Activated T-cell treated with anti-CD3 and anti-CD28 coated beads for 4 hours (primary cell): ENCODE data around the gene PLP1.
A peak's percentile ranks its signal among the peaks of the same experiment; 100 is the strongest.

Experiments used
- DNase-seq: peaks from one replicate; pipeline ENCODE4 v3.0.0-alpha.2; 2020

PLP1 gene

DNA sequence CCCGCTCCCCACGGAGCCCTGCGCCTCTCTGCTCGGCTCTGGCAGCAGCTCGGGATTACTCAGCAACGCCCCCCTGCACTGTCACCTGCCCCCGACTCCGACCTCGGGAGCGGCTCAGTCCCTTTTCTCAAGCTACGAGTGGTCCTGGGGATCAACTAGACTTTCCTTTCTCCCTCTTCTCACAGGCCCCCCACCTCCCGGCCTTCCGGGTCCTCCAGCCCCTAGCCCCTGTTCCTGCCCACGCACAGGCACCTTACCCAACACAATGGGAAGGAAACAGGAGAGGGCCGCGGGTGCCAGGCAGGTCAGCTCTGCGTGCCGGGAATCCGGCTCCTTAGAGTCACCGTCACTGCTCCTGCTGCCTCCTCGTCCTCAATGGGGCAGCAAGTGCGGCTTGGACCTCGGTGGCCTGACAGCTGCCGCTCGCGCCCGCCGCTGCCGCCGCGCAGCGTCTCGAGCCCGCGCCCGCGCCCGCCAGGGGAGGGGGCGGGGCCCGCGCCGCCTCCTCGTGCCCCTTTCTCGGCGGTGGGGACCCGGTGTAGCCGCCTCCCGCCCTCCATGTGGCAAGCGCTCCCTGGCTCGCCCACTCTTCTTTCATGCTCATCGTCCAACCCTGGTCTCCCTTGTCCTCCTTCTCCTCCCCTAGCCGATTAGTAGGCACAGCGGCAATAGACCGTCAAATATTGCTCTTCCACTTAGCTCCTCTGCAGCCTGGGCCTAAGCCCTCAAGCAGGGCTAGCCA is 55.3 kb downstream of the PLP1 start, which contains the start of gene RAB9B:
TSS of gene RAB9B (minus strand) at position 455 of the 742 bp plus-strand sequence. CDS start 6,473 bp downstream, outside the sequence.
- DNase-seq, result peak; percentile 1

DNA sequence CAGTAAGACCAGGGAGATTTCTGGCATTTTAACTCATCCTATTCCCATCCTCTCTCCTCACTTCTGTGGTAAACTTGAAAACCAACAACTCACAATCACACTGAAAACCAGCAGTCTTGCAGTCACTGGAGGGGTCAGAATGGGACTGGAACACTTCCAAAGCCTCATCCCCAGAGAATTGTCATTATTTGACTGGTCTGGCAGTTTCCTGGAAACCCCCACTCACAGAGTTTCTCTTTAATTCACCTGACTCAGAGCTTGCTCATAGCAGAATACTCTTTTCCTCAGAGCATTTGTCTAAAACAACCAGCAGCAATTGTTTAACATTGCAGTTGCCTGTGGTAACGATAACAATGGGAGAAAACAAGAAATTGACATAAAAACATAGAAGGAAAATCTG is 62.8 kb downstream of the PLP1 start:
- DNase-seq, result no peak
